ENCODE measurements around the gene MME.

GRCh38 chr3:155166441-155166840 is 86.3 kb downstream of the MME start:
- TF ChIP-seq CSRNP3 (CRISPR knock-in tag; IDR thresholded peaks at IDR 0.05) (no peak), PATZ1 (CRISPR knock-in tag; IDR thresholded peaks at IDR 0.05; ENCODE audit: borderline replicate concordance) (no peak), OSR1 (CRISPR knock-in tag; IDR thresholded peaks at IDR 0.05) (no peak), RARB (CRISPR knock-in tag; IDR thresholded peaks at IDR 0.05) (no peak), TOX (CRISPR knock-in tag; IDR thresholded peaks at IDR 0.05; ENCODE audit: borderline replicate concordance) (no peak), ZC3H10 (CRISPR knock-in tag; IDR thresholded peaks at IDR 0.05) (no peak), BACH2 (CRISPR knock-in tag; IDR thresholded peaks at IDR 0.05; ENCODE audit: borderline replicate concordance) (no peak), CREB5 (CRISPR knock-in tag; IDR thresholded peaks at IDR 0.05; ENCODE audit: low read depth) (no peak), ARNTL (CRISPR knock-in tag; IDR thresholded peaks at IDR 0.05; ENCODE audit: borderline replicate concordance, low read depth) (no peak)

Measured in SK-N-SH treated with all-trans-retinoic acid at 6 μM for 48 hours (cell line).